ENCODE measurements around the gene GOLGA6A.
"Not testable (repeated sequence)": the region's sequence is repeated elsewhere in the genome, so short reads cannot be mapped to it uniquely, and the experiment has no call there.

The GOLGA6A gene, protein sequence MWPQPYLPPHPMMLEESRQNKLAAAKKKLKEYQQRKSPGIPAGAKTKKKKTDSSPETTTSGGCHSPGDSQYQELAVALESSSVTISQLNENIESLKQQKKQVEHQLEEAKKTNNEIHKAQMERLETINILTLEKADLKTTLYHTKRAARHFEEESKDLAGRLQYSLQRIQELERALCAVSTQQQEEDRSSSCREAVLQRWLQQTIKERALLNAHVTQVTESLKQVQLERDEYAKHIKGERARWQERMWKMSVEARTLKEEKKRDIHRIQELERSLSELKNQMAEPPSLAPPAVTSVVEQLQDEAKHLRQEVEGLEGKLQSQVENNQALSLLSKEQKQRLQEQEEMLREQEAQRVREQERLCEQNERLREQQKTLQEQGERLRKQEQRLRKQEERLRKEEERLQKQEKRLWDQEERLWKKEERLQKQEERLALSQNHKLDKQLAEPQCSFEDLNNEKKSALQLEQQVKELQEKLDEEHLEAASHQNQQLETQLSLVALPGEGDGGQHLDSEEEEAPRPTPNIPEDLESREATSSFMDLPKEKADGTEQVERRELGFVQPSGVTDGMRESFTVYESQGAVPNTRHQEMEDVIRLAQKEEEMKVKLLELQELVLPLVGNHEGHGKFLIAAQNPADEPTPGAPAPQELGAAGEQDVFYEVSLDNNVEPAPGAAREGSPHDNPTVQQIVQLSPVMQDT

DNA sequence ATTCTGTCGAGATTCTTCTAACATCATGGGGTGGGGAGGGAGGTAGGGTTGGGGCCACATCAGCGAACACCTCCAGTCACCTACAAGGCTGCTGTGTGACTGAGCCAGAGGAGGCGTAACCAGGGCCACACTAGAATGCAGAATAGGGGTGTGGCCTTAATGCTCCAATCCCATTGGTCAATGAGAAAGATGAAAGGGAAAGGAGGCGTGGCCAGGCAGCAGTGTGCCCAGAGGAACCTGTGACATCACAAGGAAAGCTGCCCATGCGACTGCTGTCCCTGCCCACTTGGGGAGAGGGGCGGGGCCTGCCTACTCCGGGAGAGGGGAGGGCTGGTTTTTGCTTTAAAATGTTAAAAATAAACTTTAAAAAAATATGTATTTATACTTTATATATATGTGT is at the start of gene GOLGA6A:
Gene GOLGA6A (minus strand): TSS at position 101 of the 400 bp plus-strand sequence. CDS start 41 bp downstream, at position 60.
- DNase-seq (ENCODE audit: low read depth in 3 of 3, low spot score in 1 of 3), result not testable (repeated sequence)

DNA sequence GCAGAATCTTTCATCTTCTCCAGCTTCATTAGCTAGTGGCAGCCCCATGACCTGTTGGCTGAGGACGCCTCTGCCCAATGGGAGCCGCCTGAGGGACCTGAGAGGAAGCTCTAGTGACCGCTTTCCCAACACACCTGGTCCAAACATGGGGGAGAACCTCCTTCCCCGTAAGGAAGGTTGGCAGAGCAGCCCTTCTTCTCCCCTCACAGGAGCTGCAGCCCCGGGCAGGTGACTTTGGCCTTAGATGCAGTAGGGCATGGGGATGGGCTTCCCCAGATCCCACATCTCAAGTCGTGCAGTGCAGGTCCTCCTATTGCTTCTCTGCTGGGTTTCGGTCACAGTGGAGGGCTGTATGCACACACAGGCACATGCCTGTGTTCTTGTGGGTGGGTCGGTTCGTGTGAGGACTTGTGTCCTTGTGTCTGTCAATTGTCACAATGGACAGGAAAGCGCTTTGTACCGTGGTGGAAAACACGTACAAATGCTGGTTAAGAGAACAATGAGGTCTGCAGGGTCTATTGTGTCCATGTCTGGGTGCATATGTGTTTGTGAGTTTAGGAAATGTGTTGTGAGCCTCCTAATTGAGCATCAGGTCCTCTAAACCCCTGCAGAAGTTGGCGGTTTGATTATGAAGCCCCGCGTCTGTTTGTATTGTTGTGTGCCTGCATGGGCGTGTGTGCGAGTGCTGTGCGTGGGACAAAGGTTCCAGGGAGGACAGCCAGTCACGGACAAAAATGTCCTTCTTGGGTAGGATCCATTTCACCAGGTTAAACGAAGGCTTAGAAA is 49.5 kb upstream of the GOLGA6A start:
- DNase-seq (ENCODE audit: low read depth in 3 of 3, low spot score in 1 of 3), result no peak

DNA sequence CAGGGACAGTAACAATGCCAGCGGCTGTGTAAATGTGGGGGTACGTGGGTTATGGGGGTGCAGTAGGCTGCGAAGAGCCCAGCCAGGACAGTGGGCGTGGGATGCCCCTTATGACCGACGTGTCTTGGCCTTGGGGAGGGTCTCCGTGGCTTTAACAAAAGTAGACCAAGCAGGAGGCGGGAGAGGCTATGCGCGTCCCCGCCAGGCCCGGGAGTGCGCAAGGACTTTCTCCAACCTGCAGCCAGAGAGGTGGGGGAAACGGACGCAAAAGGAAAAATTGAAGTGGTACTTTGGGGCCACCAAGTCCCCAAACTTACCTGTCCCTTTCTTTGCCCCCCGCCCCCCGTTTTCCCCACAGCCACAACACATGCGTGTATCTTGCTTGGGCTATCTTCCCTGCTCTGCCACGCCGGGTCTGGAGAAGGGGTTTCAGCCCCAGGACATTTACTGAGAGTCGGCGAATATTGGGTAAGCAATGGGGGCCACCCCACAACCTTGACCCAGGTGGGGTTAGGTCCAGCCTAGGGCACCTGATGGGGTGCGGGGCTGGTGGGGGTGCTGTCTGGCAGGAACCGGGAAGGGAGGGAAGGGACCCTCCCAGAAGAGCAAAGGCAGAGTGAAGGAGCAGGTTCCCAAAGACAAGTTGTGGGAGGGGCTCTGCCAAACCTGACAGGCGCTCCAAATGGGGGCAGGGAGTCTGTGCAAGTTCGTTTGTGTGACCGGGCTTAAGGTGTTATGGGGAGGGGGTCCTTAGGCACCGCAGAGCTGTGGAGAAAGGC is 48.7 kb upstream of the GOLGA6A start:
- no peak for DNase-seq (ENCODE audit: low read depth in 3 of 3, low spot score in 1 of 3)

DNA sequence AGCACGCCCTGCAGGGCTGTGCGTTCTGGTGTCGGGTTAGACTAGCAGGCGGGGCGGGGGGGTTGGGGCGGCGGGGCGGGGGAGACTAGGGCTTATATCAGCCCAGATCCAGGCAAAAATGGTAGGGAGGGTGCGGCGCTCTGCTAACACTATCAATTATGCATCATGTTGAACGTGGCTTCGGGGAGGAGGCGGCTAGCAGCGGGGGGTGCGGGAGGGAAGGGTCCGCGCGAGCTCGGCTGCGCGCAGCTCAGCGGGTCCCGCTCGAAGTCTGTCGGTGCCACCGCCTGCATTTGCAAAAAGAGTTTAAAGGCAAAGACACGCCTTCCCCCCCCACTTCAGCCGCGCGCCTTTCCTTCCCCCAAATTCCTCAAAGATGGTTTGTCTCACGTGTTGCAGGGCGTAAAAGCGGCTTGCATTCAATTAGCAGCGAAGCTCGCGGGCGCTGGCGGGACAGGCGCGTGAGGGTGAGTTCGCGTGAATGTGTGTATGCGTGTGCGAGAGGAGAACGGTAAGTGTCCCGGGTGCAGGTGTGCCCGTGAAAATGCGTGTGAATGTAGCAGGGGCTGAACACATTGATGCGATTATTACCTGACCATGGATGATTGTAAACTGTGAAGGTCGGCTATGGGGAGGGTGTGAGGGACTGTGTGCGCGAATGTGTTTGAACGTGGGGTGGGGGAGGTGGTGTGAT is 48.0 kb upstream of the GOLGA6A start, which contains the start of gene ISLR2:
Gene ISLR2 (plus strand): TSS at position 432 of the 694 bp plus-strand sequence. CDS start 2,169 bp downstream, outside the sequence.
- DNase-seq (ENCODE audit: low read depth in 3 of 3, low spot score in 1 of 3), result no peak

DNA sequence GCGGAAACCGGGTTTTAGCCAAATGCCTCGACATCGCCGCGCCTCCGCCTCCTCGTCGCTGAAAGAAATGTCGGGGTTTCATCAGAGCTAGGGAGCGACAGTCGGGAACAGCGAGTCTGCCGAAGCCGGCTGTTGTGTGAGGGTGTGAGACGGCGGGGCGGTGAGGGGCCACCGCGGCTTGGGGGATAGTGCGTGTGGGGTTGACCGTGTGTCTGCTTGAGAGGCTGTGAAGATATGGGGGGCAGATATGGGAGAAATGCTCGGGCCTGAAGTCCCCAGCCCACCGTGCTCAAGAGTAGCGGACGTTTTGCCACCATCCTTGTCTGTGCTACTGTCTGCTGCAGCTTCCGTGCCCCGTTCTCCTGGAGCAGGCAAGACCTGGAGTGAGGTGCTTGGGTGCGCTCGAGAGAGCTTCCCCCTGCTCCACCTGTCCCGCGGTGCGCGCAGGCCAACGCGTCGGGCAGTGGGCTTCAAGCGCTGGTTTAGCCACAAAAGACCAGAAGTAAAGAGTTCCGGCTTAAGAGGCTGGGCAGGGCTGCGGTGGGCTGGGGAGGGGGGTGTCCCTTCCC is 47.3 kb upstream of the GOLGA6A start:
- no peak for DNase-seq (ENCODE audit: low read depth in 3 of 3, low spot score in 1 of 3)

DNA sequence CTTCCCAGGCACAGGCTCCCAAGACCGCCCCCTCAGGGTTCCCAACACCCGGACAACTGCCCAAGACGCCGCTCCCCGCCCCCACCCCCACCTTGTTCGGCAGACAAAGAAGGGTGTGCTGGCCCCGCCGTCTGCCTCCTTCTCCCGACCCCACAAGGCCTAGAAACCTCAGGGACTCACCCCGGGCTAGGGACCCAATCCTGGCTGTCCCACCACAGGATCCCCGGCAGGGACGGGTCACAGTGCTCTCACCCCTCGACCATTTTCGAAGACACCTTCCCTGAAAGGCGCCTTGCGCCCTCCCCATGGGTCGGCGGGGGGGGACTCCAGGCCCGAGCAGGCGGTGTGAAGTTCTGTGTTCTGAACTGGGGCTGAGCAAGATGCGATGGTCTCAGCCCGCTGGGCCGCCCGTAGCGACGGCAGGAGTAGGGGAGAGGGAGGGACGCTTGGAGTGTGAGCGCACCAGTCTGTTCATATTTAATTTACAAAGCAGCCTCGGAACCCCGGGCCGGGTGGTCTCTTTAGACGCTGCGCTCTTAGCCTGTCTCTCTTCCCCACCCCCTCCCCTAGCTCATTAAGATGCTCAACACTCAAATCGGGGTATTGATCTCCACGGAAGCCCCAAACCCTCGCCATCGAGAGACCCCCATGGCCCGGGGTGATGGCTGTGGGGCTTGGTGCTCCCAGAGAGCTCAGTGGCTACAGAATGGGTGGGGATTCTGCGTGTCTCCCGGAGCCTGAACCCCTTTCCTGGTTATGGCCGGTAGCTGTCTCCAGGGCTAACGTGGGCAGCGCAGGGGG is 46.6 kb upstream of the GOLGA6A start:
- DNase-seq (ENCODE audit: low read depth in 3 of 3, low spot score in 1 of 3), result no peak

DNA sequence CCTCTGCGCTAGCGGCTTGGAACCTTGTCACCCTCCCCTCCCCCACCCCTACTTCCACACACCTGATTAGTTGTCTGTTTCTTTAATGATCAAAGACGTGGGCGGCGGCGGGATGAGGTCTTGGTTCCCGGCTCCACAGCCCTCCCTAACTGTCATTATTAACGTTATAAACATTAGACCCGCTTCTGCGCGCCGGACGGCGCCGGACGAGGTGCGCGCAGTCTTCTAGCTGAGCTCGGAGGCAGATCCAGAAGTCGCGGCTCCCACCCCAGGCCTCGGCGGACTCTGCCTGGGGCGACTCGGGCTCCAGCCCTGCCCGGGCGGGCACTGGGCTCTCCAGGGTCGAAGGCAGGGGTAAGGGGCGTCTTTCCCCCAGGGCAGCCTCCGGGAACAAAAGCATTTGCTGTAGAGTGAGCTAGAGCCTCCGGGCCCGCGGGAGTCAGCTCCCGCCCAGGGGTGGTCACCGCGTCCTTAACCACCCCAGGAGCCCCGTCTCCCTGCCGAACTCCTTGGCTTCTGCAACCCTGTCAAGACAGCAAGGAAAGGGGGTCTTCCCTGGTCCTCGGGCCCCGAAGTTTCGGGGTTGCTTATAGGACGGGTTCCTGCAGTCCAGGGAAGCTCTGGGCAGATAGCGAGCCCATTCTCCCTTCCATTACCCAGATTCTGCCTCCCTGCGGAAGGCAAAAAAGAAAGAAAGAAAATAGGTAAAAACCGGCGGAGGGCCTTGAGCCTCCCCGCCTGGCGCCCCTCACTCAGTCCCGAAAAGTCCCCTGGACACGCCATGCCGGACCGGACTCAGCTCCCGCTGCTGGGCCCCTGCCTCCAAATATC is 45.8 kb upstream of the GOLGA6A start:
- DNase-seq (ENCODE audit: low read depth in 3 of 3, low spot score in 1 of 3), result no peak

DNA sequence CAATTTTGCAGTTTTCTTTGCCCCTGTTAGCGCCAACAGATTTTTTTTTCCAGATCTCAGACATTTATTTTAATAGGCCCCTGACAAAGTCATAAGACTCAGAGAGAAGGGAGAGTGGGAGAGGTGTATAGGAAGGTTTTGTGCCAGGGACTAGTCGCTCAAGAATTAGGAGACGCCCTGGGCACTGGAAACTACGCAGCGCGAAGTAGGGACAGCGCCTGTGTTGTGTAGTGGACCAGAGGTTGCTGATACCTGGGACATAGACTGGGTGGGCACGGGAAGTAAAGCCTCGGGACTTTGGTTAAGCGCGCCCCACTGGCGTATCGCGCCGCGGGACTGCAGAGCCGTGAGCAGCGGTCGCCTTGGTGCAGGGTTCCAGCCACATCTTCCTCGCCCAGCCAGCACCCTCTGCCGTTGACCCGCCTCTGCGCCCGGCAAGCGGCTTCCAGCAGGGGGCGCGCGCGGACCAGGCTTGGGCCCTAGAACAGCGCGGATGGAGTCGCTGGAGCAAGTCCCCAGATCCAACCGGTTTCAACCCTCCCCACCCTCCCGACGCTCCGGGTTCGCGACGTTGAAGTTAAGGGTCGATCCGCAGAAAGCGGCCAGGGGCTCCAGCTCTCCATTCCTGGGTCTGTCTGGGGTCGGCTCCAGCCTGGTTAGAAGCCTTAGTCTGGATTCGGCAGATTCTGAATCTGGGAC is 45.1 kb upstream of the GOLGA6A start:
- DNase-seq (ENCODE audit: low read depth in 3 of 3, low spot score in 1 of 3), result peak; percentile 52 to 86 (median 68)

DNA sequence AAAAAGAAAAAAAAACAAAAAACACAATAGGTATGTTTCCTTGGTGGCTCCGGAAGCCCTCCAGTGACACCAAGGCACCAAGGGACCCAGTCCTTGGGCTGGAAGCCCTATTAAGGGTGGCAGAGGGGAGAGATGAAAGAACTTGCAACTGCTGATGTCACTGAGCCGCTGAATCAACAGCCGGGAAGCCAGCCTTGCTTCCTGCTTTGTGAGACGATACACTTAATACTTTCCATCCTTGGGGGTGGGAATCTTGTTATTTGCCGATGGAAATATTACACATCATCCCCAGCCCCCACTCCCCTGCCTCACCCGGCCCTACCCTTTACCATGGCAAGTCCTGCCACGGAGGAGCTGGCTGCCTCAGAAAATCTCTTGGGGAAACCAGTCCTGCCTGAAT is 42.4 kb upstream of the GOLGA6A start:
- no peak for DNase-seq (ENCODE audit: low read depth in 3 of 3, low spot score in 1 of 3)

DNA sequence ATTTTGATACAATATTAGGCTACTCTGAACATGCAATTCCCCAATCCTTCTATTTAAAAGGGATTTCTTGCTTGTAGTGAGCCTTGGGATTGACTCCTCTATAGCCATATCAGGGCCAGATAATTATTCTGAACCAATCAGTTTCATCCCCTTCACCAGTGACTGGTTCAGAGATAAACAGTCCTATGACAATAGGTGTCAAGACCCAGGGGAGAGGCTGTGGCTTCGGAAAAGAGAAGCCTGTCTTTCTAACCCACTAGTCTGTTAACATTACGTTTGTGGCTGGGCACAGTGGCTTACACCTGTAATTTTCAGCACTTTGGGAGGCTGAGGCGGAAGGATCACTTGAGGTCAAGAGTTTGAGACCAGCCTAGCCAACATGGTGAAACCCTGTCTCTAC is 41.8 kb upstream of the GOLGA6A start:
- no peak for DNase-seq (ENCODE audit: low read depth in 3 of 3, low spot score in 1 of 3)

DNA sequence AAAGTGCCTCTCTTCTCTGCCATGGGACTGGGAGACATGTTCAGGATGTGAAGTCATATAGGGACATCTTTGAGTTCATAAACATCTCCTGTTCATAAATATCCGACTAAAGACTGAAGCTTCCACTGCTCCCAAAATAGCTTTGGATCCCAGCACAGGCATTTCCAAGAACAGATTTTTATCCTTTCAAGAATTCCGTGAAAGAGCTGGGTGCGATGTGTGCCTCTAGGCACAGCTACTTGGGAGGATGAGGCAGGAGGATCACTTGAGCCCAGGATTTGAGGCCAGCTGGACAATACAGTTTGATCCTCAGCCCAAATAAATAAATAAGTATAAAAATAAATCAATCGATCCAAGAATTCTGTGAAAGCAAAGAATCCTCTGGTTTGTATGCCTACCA is 41.3 kb upstream of the GOLGA6A start:
- DNase-seq (ENCODE audit: low read depth in 3 of 3, low spot score in 1 of 3), result no peak

DNA sequence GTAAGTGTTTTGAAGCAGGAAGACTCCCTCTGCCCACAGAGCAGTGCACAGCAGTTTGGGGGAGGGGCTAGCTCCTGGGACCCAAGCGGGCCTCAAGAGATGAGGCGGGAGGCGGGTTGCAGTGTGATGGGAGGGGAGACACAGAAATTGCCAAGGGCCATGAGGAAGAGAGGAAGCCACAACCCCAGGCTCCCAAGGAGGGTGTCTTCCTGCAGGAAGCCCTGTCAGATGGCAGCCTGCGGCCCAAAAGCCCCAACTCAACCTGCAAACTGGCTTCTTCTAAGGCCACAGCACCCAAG is 40.7 kb upstream of the GOLGA6A start:
- DNase-seq (ENCODE audit: low read depth in 3 of 3, low spot score in 1 of 3), result no peak

DNA sequence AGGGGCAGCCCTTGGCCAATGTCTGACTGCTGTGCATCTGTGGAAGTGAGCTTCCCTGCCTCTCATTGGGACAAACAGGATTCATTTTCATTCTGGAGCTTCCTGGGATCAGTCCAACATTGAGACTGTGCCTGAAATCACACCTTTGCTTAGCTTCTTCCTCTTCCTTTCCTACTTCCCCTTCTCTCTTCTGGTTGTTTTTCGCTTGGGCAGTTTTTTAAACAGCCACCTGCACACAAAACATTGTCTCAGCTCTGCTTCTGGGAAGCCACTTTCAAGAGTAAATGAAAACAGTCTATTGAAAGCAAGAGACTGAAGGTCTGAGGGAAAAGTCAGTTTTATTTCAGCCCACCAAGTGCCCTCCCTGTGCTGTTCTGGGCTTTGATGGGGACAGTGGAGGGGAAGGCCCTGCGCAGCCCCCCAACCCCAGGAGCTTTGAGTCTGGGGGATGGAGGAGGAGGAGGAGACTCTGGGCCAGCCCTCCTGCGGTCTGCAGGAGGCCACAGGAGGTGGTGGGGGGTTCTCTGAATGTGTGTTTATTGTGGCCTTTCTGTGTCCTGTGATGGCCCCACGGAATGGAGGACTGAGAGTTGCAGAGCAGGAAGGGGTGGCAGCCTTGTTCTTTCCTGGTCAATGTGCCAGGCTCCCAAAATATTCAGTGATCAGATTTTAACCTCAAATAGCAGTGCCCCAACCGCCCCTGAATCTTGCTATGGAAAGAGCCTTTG is 40.2 kb upstream of the GOLGA6A start:
- no peak for DNase-seq (ENCODE audit: low read depth in 3 of 3, low spot score in 1 of 3)

DNA sequence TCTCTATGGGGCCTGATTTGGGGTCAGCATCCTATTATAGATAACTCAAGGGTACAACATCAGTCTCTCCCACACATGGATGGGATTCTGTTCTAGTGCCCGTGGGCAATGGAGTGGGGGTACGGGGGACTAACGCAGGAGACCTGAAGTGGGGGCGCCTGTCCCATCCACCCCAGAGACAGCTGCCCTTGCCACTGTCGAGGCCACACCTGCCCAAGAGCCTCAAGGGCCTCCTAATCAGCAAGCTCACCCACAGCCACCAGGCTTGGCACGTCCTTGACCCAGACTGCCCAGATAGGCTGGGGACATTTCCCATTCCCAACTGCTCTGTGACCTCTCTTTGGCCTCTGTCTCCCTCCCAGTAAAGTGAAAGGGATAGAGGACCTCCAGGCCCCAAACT is 39.5 kb upstream of the GOLGA6A start:
- DNase-seq (ENCODE audit: low read depth in 3 of 3, low spot score in 1 of 3), result no peak

DNA sequence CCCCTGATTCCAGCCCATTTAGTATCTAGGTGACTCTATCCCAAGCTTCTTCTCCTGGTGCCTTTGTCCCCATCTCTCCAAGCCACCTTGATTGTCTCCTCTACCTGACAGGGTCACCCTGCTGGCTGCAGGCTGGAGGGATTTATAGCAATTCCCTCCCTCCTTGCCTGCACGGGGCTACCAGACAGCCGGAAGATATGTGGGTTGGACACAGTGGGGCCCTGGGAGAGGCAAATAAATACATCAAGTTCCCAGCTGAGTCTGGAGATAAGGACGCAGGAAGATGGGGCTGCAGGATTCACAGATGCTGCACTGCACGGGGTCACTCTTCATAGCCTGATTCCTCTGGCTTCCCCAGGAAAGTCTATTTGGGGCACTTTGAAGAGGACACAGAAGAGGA is 38.7 kb upstream of the GOLGA6A start:
- no peak for DNase-seq (ENCODE audit: low read depth in 3 of 3, low spot score in 1 of 3)

DNA sequence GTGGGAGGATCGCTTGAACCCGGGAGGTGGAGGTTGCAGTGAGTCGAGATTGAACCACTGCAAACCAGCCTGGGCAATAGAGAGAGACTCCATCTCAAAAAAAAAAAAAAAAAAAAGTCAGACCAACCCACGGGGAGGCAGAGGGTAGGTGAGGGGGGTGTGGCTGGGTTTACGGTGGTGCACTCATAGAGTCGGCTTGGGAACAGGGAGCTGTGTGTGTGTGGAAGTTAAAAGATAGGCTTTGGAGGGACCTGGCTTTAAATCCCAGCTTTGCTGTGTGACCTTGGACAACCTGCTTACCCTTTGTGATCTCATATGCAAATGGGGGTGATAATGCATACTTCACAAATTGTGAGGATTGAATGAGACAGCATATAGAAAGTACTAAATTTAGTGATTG is 38.1 kb upstream of the GOLGA6A start:
- no peak for DNase-seq (ENCODE audit: low read depth in 3 of 3, low spot score in 1 of 3)

DNA sequence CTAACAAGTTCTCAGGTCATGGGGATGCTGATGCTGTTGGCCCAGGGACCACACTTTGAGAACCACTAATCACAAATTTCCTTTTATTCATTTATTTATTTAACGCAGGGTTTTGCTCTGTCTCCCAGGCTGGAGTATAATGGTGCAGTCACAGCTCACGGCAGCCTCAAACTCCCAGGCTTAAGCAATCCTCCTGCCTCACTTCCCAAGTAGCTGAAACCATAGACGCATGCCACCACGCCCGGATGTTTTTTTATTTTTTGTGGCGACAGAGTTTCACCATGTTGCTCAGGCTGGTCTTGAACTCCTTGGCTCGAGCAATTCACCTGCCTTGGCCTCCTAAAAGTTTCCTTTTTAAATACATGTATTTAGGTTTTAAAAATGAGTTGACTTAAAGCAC is 27.4 kb upstream of the GOLGA6A start:
- no peak for DNase-seq (ENCODE audit: low read depth in 3 of 3, low spot score in 1 of 3)

Measured in stimulated activated CD4-positive, alpha-beta T cell treated with anti-CD3 and anti-CD28 coated beads, TNF-alpha, amount 100 ng/mL, for 1 hour (primary cell).